Panc1 (cell line): ENCODE results near the gene HTT. TPM values are rescaled to one million over a fixed set of nuclear protein-coding genes. Genes with fewer than 3 reads are reported as not detected.

Source experiments
- ATAC-seq: fragments of 200-7000 bp; cut with Tn5 transposase; 2 replicates; pipeline ENCODE4 v1.9.1; 2020; ENCODE audit warnings: mild to moderate bottlenecking, moderate library complexity
- BruUV-seq: library from RNA; stranded (reverse); fragments of 400-500 nt; replicated peaks from 2 replicates; lab custom pipeline; 2021; lab: Mats Ljungman, UMichigan
- CTCF ChIA-PET: fragments of 300-600 bp; sonication (Branson Sonifier 250); formaldehyde crosslinking; loops from one replicate; lab custom pipeline; 2022; ENCODE audit warnings: antibody characterized with exemption; lab: Charles Lee
- POLR2A ChIA-PET: fragments of 300-600 bp; sonication (Branson Sonifier 250); formaldehyde crosslinking; loops from one replicate; lab custom pipeline; 2022; ENCODE audit warnings: antibody characterized with exemption; lab: Charles Lee
- DNase-seq: peaks from one replicate; pipeline ENCODE4 v3.0.0-alpha.2; 2010; ENCODE audit warnings: low read depth, low spot score
- H3K27ac ChIP-seq: 2 replicates; pipeline ENCODE4 v1.5.1; 2011; ENCODE audit warnings: mild to moderate bottlenecking, low read length, inconsistent platforms
- H3K27me3 ChIP-seq: fragments of 200-500 bp; sonication (Bioruptor generic); 2 replicates; pipeline ENCODE4 v1.6.0; 2014; ENCODE audit warnings: low read length, inconsistent platforms; ENCODE audit not compliant: control insufficient read depth, insufficient read depth
- H3K36me3 ChIP-seq: fragments of 200-500 bp; sonication (Bioruptor generic); 2 replicates; pipeline ENCODE4 v1.5.1; 2014; ENCODE audit warnings: inconsistent platforms, mild to moderate bottlenecking, low read length, moderate library complexity; ENCODE audit not compliant: control insufficient read depth, insufficient read depth
- H3K4me1 ChIP-seq: 2 replicates; pipeline ENCODE4 v1.5.1; 2011; ENCODE audit warnings: inconsistent platforms, mild to moderate bottlenecking, low read length, moderate library complexity; ENCODE audit not compliant: control insufficient read depth, insufficient read depth
- H3K4me3 ChIP-seq, 2 experiments: 2 replicates each; pipeline ENCODE4 v1.5.1; 2011 to 2012; ENCODE audit warnings: low read depth in 2 of 2, low read length in 2 of 2, mild to moderate bottlenecking in 2 of 2, inconsistent platforms in 1 of 2, moderate library complexity in 1 of 2
- H3K9me3 ChIP-seq: fragments of 200-500 bp; sonication (Bioruptor generic); 2 replicates; pipeline ENCODE4 v1.5.1; 2014; ENCODE audit warnings: low read depth, mild to moderate bottlenecking, inconsistent platforms, low read length, moderate library complexity; ENCODE audit not compliant: control insufficient read depth, insufficient read depth
- POLR2AphosphoS5 ChIP-seq: IDR thresholded peaks from 2 replicates; pipeline ENCODE4 v1.6.1; 2012; ENCODE audit warnings: mild to moderate bottlenecking, low read depth, low read length, moderate library complexity
- SIN3A ChIP-seq: IDR thresholded peaks from 2 replicates; pipeline ENCODE4 v1.6.1; 2012; ENCODE audit warnings: low read depth, mild to moderate bottlenecking, low read length, moderate library complexity, borderline replicate concordance; ENCODE audit not compliant: insufficient read depth
- TCF7L2 ChIP-seq: IDR thresholded peaks from 2 replicates; pipeline ENCODE4 v1.6.1; 2011; ENCODE audit warnings: mild to moderate bottlenecking, low read depth, low read length, inconsistent platforms
- in situ Hi-C: cut with HindIII; loops from 2 replicates; pipeline ENCODE4 v1.10.0; 2016; ENCODE audit warnings: low sequenced_read_pairs, low pct_unique_long_range_greater_than_20kb
- intact Hi-C: fragments of 100-400 bp; cut with micrococcal nuclease; formaldehyde crosslinking; loops from one replicate; pipeline ENCODE4 v1.10.0; 2022; ENCODE audit not compliant: unreplicated experiment
- total RNA-seq: library from RNA; stranded (reverse); gene quantifications from one replicate; pipeline ENCODE4 v1.2.1, GENCODE V29; 2021; ENCODE audit not compliant: unreplicated experiment
- TF ChIP-seq, protein P1 (sequence below): fragments of 450-650 bp; IDR thresholded peaks from 2 replicates; pipeline ENCODE4 v1.5.1; 2017; ENCODE audit warnings: mild to moderate bottlenecking
- TF ChIP-seq, protein P2 (sequence below), 2 experiments: IDR thresholded peaks; 2 replicates each; pipeline ENCODE4 v1.6.1; 2011 to 2012; ENCODE audit warnings: low read depth in 2 of 2, control low read depth in 1 of 2, low read length in 1 of 2, mild to moderate bottlenecking in 1 of 2, moderate library complexity in 1 of 2; ENCODE audit not compliant: insufficient read depth in 1 of 2

The HTT gene
- total RNA-seq, 1 experiment from 2014 or later: 24.7 TPM

DNA sequence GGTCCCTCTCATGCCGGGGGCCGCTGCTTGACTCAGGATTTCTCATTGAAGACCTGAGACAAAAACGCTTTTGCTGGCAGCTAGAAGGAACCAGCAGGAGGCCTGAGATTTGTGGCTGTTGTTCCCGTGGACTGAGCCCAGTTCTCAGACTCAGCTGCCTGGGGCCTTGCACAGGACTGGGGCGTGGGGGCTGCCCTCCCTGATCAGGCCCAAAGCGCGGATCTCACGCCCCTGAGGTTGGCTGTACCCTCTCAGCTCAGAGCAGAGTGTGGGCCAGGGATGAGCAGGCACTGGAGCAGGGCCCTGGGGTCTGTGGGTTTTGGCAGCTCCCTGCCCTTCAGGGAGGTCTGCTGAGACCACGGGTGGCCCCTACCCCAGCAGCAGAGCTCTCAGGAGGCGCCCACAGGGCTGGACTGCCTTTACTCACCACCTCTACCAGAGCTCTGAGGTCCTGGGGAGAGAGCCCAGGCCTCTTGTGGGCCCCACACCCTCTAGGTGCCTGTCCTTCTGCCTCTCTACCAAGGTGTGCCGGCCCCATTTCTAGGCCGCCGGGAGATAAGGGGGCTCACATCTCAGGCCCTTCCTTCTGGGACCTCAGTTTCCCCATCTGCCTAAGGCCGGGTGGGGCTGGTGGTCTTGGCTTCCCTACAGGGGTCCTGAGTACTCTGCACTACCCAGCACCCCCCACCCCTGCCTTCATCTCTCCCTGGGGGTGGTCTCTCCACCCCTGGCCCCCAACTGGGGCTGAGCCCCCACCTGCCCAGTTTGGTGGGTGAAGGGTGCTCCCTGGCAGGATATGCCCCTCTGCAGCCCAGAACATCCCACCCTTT lies 180.0 kb downstream of the HTT start:
- ChIA-PET POLR2A (no interaction called here), CTCF (no interaction called here)
- TF ChIP-seq, protein P1, sequence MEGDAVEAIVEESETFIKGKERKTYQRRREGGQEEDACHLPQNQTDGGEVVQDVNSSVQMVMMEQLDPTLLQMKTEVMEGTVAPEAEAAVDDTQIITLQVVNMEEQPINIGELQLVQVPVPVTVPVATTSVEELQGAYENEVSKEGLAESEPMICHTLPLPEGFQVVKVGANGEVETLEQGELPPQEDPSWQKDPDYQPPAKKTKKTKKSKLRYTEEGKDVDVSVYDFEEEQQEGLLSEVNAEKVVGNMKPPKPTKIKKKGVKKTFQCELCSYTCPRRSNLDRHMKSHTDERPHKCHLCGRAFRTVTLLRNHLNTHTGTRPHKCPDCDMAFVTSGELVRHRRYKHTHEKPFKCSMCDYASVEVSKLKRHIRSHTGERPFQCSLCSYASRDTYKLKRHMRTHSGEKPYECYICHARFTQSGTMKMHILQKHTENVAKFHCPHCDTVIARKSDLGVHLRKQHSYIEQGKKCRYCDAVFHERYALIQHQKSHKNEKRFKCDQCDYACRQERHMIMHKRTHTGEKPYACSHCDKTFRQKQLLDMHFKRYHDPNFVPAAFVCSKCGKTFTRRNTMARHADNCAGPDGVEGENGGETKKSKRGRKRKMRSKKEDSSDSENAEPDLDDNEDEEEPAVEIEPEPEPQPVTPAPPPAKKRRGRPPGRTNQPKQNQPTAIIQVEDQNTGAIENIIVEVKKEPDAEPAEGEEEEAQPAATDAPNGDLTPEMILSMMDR: no peak
- TF ChIP-seq, protein P2, sequence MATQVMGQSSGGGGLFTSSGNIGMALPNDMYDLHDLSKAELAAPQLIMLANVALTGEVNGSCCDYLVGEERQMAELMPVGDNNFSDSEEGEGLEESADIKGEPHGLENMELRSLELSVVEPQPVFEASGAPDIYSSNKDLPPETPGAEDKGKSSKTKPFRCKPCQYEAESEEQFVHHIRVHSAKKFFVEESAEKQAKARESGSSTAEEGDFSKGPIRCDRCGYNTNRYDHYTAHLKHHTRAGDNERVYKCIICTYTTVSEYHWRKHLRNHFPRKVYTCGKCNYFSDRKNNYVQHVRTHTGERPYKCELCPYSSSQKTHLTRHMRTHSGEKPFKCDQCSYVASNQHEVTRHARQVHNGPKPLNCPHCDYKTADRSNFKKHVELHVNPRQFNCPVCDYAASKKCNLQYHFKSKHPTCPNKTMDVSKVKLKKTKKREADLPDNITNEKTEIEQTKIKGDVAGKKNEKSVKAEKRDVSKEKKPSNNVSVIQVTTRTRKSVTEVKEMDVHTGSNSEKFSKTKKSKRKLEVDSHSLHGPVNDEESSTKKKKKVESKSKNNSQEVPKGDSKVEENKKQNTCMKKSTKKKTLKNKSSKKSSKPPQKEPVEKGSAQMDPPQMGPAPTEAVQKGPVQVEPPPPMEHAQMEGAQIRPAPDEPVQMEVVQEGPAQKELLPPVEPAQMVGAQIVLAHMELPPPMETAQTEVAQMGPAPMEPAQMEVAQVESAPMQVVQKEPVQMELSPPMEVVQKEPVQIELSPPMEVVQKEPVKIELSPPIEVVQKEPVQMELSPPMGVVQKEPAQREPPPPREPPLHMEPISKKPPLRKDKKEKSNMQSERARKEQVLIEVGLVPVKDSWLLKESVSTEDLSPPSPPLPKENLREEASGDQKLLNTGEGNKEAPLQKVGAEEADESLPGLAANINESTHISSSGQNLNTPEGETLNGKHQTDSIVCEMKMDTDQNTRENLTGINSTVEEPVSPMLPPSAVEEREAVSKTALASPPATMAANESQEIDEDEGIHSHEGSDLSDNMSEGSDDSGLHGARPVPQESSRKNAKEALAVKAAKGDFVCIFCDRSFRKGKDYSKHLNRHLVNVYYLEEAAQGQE (IDR thresholded peaks at IDR 0.05; ENCODE audit: insufficient read depth in 1 of 2, low read depth in 2 of 2, low read length in 1 of 2): no peak
- TF ChIP-seq TCF7L2 (no peak), SIN3A (no peak), POLR2AphosphoS5 (no peak)
- Histone ChIP-seq H3K27me3 (no peaks in the 10 kb centered on the region), H3K9me3 (no peaks in the 10 kb centered on the region), H3K36me3 (no peaks in the 10 kb centered on the region), H3K4me1 (no peaks in the 10 kb centered on the region), H3K27ac (no peak overlapping the region), H3K4me3 (no peak overlapping the region)
- ATAC-seq: peak; percentile 32; the same call in 1 of the 2 replicates
- intact Hi-C loops: no loop called here
- DNase-seq: no peak
- in situ Hi-C loops: no loop called here
- BruUV-seq: no TSS peak

GRCh38 chr4:3255611-3256186 lies 181.2 kb downstream of the HTT start:
- TF ChIP-seq, protein P1: no peak
- no peak for TF ChIP-seq SIN3A
- ChIA-PET CTCF (no interaction called here), POLR2A (no interaction called here)
- Histone ChIP-seq H3K27me3 (no peaks in the 10 kb centered on the region), H3K27ac (no peak overlapping the region), H3K9me3 (no peaks in the 10 kb centered on the region), H3K4me3 (no peak overlapping the region), H3K4me1 (no peaks in the 10 kb centered on the region), H3K36me3 (no peaks in the 10 kb centered on the region)
- DNase-seq (no peak), ATAC-seq (no peak)
- intact Hi-C loops (no loop called here), in situ Hi-C loops (no loop called here)
- BruUV-seq: no TSS peak
